Gastroesophageal sphincter (tissue), 4 donors: ENCODE results near the gene ABCC1. TPM values are rescaled to one million over a fixed set of nuclear protein-coding genes. Genes with fewer than 3 reads are reported as not detected.
A peak's percentile ranks its signal among the peaks of the same experiment; 100 is the strongest.

Experiments used
- ATAC-seq: fragments of 150-250 bp; one replicate; pipeline ENCODE4 v1.9.1; 2016; ENCODE audit warnings: mild to moderate bottlenecking, moderate library complexity
- H3K27ac ChIP-seq, 4 donors: fragments of 200-600 bp; sonication (generic) in 3 of 4; 1 replicate in 3 of 4; 2 replicates in 1 of 4; pipeline ENCODE4 v1.5.1; 2016 to 2019
- H3K27me3 ChIP-seq: fragments of 200-600 bp; sonication (generic); one replicate; pipeline ENCODE4 v1.5.1; 2019
- H3K36me3 ChIP-seq, 2 donors: fragments of 200-600 bp; sonication (generic); one replicate each; pipeline ENCODE4 v1.5.1; 2019; ENCODE audit warnings: control low read depth in 1 of 2
- H3K4me1 ChIP-seq, 3 donors: fragments of 200-600 bp; sonication (generic); 1 replicate in 2 of 3; 2 replicates in 1 of 3; pipeline ENCODE4 v1.5.1; 2016 to 2019; ENCODE audit warnings: control low read depth in 2 of 3
- H3K4me3 ChIP-seq, 2 donors: fragments of 200-600 bp; sonication (generic); one replicate each; pipeline ENCODE4 v1.5.1; 2019; ENCODE audit warnings: mild to moderate bottlenecking in 1 of 2, moderate library complexity in 1 of 2
- H3K9me3 ChIP-seq, 3 donors: fragments of 200-600 bp; sonication (generic); one replicate each; pipeline ENCODE4 v1.5.1; 2017 to 2019; ENCODE audit warnings: control low read depth in 2 of 3
- EP300 ChIP-seq: sonication (generic); formaldehyde crosslinking; IDR thresholded peaks from one replicate; pipeline ENCODE4 v1.6.1; 2017; ENCODE audit warnings: antibody characterized with exemption, mild to moderate bottlenecking
- POLR2A ChIP-seq, 2 donors: fragments of 450-650 bp; IDR thresholded peaks; one replicate each; pipeline ENCODE4 v1.6.1; 2017; ENCODE audit warnings: antibody characterized with exemption in 2 of 2, mild to moderate bottlenecking in 2 of 2, moderate library complexity in 1 of 2
- POLR2AphosphoS5 ChIP-seq: sonication (generic); formaldehyde crosslinking; IDR thresholded peaks from one replicate; pipeline ENCODE4 v1.6.1; 2017; ENCODE audit warnings: antibody characterized with exemption
- WGBS, 2 donors: methylation state at CpG; one replicate each; pipeline ENCODE4 v1.1.5; 2018; ENCODE audit warnings: low coverage in 1 of 2; 5-methylcytosine and 5-hydroxymethylcytosine counted together
- total RNA-seq, 4 donors: library from RNA; depleted of rRNA; stranded (reverse); fragments of >200 nt; gene quantifications; one replicate each; pipeline ENCODE4 v1.1.0, GENCODE V29; 2016
- TF ChIP-seq, protein P1 (sequence below), 4 experiments: fragments of 200-600 bp in 2 of 4; fragments of 450-650 bp in 2 of 4; sonication (generic) in 1 of 4; IDR thresholded peaks; one replicate each; pipeline ENCODE4 v1.5.1; 2017 to 2019; ENCODE audit warnings: antibody characterized with exemption in 4 of 4, mild to moderate bottlenecking in 2 of 4, moderate library complexity in 2 of 4

Gene ABCC1
- total RNA-seq, 4 donors from 2014 or later = 50.8 to 122 (median 63.1) TPM

DNA sequence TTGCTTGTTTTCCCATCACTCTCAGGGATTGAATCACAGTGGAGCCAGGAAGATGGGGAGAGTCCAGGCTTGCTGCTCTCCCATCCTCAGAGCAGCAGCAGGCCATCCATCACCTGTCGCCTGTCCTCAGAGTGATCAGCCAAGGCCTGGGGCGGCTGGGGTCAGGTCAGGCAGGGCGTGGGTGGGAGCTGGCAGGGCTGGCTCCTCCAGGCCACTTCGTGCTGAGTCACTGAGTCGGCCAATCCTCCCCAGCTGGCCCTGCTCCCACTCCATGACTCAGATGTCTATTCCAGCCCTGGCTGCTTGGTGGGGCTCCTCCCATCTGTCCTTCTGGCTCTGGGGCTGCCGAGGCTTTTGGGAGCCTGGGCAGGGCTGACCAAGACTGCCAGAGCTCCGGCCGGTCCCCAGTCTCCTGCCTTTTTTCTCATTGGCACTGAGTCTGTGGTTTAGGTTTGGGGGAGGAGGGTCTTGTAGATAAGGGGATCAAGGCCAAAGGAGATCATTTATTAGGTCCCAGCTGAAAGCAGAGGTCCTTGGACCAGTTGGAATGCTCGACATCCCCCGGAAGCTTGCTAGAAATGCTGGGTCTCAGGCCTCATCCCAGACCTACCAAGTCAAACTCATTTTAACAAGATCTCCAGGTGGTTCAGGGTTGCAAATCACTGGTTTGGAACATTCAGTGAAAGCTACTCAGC, 72.7 kb downstream of the ABCC1 start:
- peaks cover 10 to 100% (median 36%) of the 10 kb centered on the region in 3 donors for H3K4me1 ChIP-seq
- TF ChIP-seq, protein P1, sequence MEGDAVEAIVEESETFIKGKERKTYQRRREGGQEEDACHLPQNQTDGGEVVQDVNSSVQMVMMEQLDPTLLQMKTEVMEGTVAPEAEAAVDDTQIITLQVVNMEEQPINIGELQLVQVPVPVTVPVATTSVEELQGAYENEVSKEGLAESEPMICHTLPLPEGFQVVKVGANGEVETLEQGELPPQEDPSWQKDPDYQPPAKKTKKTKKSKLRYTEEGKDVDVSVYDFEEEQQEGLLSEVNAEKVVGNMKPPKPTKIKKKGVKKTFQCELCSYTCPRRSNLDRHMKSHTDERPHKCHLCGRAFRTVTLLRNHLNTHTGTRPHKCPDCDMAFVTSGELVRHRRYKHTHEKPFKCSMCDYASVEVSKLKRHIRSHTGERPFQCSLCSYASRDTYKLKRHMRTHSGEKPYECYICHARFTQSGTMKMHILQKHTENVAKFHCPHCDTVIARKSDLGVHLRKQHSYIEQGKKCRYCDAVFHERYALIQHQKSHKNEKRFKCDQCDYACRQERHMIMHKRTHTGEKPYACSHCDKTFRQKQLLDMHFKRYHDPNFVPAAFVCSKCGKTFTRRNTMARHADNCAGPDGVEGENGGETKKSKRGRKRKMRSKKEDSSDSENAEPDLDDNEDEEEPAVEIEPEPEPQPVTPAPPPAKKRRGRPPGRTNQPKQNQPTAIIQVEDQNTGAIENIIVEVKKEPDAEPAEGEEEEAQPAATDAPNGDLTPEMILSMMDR (IDR thresholded peaks at IDR 0.05) = peak in 1 of 4 experiments; percentile 14
- TF ChIP-seq POLR2AphosphoS5 (peak; percentile 94), EP300 (no peak)
- H3K27me3 ChIP-seq = no peaks in the 10 kb centered on the region
- H3K36me3 ChIP-seq = peaks cover 0 to 42% of the 10 kb centered on the region in 2 donors
- H3K4me3 ChIP-seq = no peak overlapping the region
- WGBS, 2 donors = 0% methylated on average over 2 of the region's 10 CpGs; no CpG with 5 or more reads in 1 of the 2 donors
- H3K27ac ChIP-seq = peak overlapping the region; percentile 81 to 88 (median 87)
- ATAC-seq = peak; percentile 99
- H3K9me3 ChIP-seq = no peaks in the 10 kb centered on the region

DNA sequence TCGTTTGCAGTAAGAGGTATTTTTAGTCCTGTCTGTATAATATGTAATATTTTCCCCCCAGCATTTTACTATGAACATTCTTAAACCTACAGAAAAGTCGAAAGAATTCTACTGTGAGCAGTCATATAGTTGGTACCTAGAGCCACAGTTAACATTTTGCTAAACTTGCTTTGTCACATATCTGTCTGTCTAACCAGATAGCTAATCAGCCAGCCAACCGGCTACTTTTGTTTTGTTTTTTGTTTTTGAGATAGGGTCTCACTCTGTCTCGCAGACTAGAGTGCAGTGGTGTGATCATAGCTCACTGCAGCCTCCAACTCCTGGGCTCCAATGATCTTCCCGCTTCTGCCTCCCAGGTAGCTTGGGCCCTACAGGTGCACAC, 73.3 kb downstream of the ABCC1 start:
- Histone ChIP-seq H3K9me3 (no peaks in the 10 kb centered on the region), H3K27me3 (no peaks in the 10 kb centered on the region), H3K27ac (peak overlapping the region; percentile 81 to 88 (median 87)), H3K4me1 (peaks cover 10 to 100% (median 36%) of the 10 kb centered on the region in 3 donors), H3K4me3 (no peak overlapping the region), H3K36me3 (peaks cover 0 to 37% of the 10 kb centered on the region in 2 donors)
- TF ChIP-seq, protein P1 (IDR thresholded peaks at IDR 0.05) = no peak
- TF ChIP-seq POLR2AphosphoS5 (no peak), EP300 (no peak), POLR2A (IDR thresholded peaks at IDR 0.05) (no peak)
- 46 to 55% methylated on average over 4 to 5 of the region's 5 CpGs for WGBS, 2 donors
- ATAC-seq = no peak

GRCh38 chr16:16025214-16025968, 76.0 kb downstream of the ABCC1 start:
- peak; percentile 7 for ATAC-seq
- no peaks in the 10 kb centered on the region for H3K9me3 ChIP-seq
- H3K4me3 ChIP-seq = no peak overlapping the region
- H3K27ac ChIP-seq = peak overlapping the region; percentile 69 to 87 (median 84)
- peaks cover 0 to 17% of the 10 kb centered on the region in 2 donors for H3K36me3 ChIP-seq
- peak; percentile 57 for TF ChIP-seq POLR2AphosphoS5
- TF ChIP-seq EP300 = no peak
- H3K27me3 ChIP-seq = no peaks in the 10 kb centered on the region
- 0% methylated on average over 1 of the region's 11 CpGs; no CpG with 5 or more reads in 1 of the 2 donors for WGBS, 2 donors
- H3K4me1 ChIP-seq = peaks cover 10 to 100% (median 47%) of the 10 kb centered on the region in 3 donors

GRCh38 chr16:16027728-16028310, 78.4 kb downstream of the ABCC1 start:
- no peak for ATAC-seq
- Histone ChIP-seq H3K4me3 (no peak overlapping the region), H3K4me1 (peaks cover 1 to 99% (median 40%) of the 10 kb centered on the region in 3 donors), H3K9me3 (no peaks in the 10 kb centered on the region), H3K36me3 (peaks cover 0 to 20% of the 10 kb centered on the region in 2 donors), H3K27me3 (no peaks in the 10 kb centered on the region), H3K27ac (peak overlapping the region in 3 of 4 donors; percentile 61 to 87 (median 87))
- TF ChIP-seq, protein P1 (IDR thresholded peaks at IDR 0.05) = no peak
- TF ChIP-seq POLR2A (IDR thresholded peaks at IDR 0.05) = no peak
- WGBS, 2 donors = 70 to 89% methylated on average over 7 to 11 of the region's 11 CpGs

DNA sequence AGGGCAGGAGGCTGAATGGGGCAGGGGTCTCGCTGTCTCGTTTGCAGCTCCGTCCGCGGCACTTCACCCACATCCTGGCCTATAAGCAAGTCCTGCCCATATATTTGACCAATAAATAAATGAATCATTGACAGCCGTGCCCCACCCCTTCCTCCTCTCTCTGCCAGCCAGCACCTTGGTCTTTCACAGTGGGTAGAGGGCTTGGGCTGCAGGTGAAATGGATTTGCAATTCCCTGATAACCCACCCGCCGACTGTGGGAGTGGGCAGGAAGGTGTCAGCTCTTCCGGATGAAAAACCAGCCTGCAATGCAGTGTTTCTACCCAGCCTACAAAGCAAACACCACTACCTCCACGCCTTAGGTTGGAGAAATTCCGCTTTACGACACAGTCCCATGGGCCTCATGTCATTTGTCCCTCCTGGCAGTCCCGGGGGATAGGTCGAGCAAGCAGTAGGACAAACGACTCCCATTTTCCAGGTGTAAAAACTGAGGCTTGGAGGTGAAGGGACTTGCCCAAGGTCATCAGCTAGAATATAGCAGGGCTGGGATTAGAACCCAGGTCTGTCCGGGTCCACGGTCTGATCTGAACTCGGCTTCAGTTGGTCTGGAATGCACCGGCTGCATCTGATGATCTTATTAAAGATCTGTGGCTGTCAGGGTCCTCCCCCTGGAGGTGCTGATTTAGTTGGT, 79.0 kb downstream of the ABCC1 start:
- no peaks in the 10 kb centered on the region for H3K27me3 ChIP-seq
- H3K4me1 ChIP-seq = peaks cover 0 to 99% (median 38%) of the 10 kb centered on the region in 3 donors
- H3K9me3 ChIP-seq = no peaks in the 10 kb centered on the region
- TF ChIP-seq POLR2A (IDR thresholded peaks at IDR 0.05) (no peak), POLR2AphosphoS5 (no peak), EP300 (no peak)
- TF ChIP-seq, protein P1 (IDR thresholded peaks at IDR 0.05) = no peak
- H3K36me3 ChIP-seq = peaks cover 0 to 26% of the 10 kb centered on the region in 2 donors
- peak overlapping the region in 3 of 4 donors; percentile 61 to 87 (median 87) for H3K27ac ChIP-seq
- no peak overlapping the region for H3K4me3 ChIP-seq
- ATAC-seq = no peak
- 73 to 87% methylated on average over 6 to 16 of the region's 19 CpGs for WGBS, 2 donors
